Measurements from ENCODE around the gene TRPT1. TPM values are rescaled to one million over a fixed set of nuclear protein-coding genes. Genes with fewer than 3 reads are reported as not detected.

TRPT1 gene
- total RNA-seq, 2 experiments from 2014 or later, result 33.7 to 41.5 TPM

GRCh38 chr11:64268025-64268892 is 42.3 kb upstream of the TRPT1 start:
- Mint-ChIP-seq H3K4me1 (ENCODE audit: low read depth) (peaks cover 21% of the 10 kb centered on the region), H3K27me3 (no peaks in the 10 kb centered on the region), H3K9me3 (no peaks in the 10 kb centered on the region), H3K36me3 (ENCODE audit: low read depth) (peaks cover 8% of the 10 kb centered on the region), H3K4me3 (peak overlapping the region; percentile 96), H3K27ac (peak overlapping the region; percentile 95)
- intact Hi-C loops (cut with micrococcal nuclease), result no loop called here
- no peak for ATAC-seq
- ChIA-PET CTCF (interaction anchor here (1.2 to 6.1 kb wide), 9 partner anchors 16 to 87 kb away, joined by 3 to 77 read pairs (median 5); partner anchors contain the start of genes ESRRA, FERMT3 and PLCB3), POLR2A (interaction anchor here (0.9 to 6.6 kb wide), 11 partner anchors 9 to 83 kb away, joined by 3 to 132 read pairs (median 11); partner anchors contain the start of genes BAD, ESRRA, GPR137 and PLCB3)
- DNase-seq, result no peak
- no peak for TF ChIP-seq CTCF (IDR thresholded peaks at IDR 0.05)

GRCh38 chr11:64267207-64267945 is 41.4 kb upstream of the TRPT1 start:
- H3K27ac Mint-ChIP-seq, result peak overlapping the region; percentile 95
- TF ChIP-seq CTCF (IDR thresholded peaks at IDR 0.05), result no peak

GRCh38 chr11:64266339-64266738 is 40.4 kb upstream of the TRPT1 start:
- Mint-ChIP-seq H3K27me3 (no peaks in the 10 kb centered on the region), H3K9me3 (no peaks in the 10 kb centered on the region), H3K4me3 (no peak overlapping the region), H3K36me3 (ENCODE audit: low read depth) (peaks cover 10% of the 10 kb centered on the region), H3K4me1 (ENCODE audit: low read depth) (peaks cover 15% of the 10 kb centered on the region), H3K27ac (peak overlapping the region; percentile 20)
- DNase-seq (no peak), ATAC-seq (no peak)
- CTCF ChIA-PET, result interaction anchor here (5.3 kb wide), 1 partner anchor 62 kb away, joined by 22 read pairs; no protein-coding TSS in a partner anchor
- POLR2A ChIA-PET, result interaction anchor here (6.6 kb wide), 1 partner anchor 18 kb away, joined by 132 read pairs; the partner anchor contains the start of genes PLCB3 and PPP1R14B
- intact Hi-C loops (cut with micrococcal nuclease), result no loop called here
- TF ChIP-seq CTCF (IDR thresholded peaks at IDR 0.05), result no peak

More at GRCh38 chr11:64267207-64267945, 41.4 kb upstream of the TRPT1 start:
- no peak for DNase-seq
- H3K4me3 Mint-ChIP-seq, result peak overlapping the region; percentile 96
- intact Hi-C loops (cut with micrococcal nuclease), result no loop called here
- ChIA-PET POLR2A (interaction anchor here (0.9 to 6.6 kb wide), 5 partner anchors 8 to 57 kb away, joined by 3 to 132 read pairs (median 11); partner anchors contain the start of genes BAD, PLCB3 and PPP1R14B), CTCF (interaction anchor here (1.2 to 6.1 kb wide), 6 partner anchors 15 to 88 kb away, joined by 3 to 77 read pairs (median 8); partner anchors contain the start of genes ESRRA and PLCB3)
- no peaks in the 10 kb centered on the region for H3K9me3 Mint-ChIP-seq
- ATAC-seq, result no peak
- peaks cover 10% of the 10 kb centered on the region for H3K36me3 Mint-ChIP-seq (ENCODE audit: low read depth)
- H3K27me3 Mint-ChIP-seq, result no peaks in the 10 kb centered on the region
- H3K4me1 Mint-ChIP-seq (ENCODE audit: low read depth), result peaks cover 20% of the 10 kb centered on the region

- no peak for TF ChIP-seq CTCF (IDR thresholded peaks at IDR 0.05)
- peaks cover 10% of the 10 kb centered on the region for H3K36me3 Mint-ChIP-seq (ENCODE audit: low read depth)
- intact Hi-C loops (cut with micrococcal nuclease), result no loop called here
- ATAC-seq, result no peak
- peak overlapping the region; percentile 20 for H3K27ac Mint-ChIP-seq
- no peak for DNase-seq
- no peaks in the 10 kb centered on the region for H3K9me3 Mint-ChIP-seq
- H3K27me3 Mint-ChIP-seq, result no peaks in the 10 kb centered on the region
- no peak overlapping the region for H3K4me3 Mint-ChIP-seq
- peaks cover 15% of the 10 kb centered on the region for H3K4me1 Mint-ChIP-seq (ENCODE audit: low read depth)
- ChIA-PET POLR2A (interaction anchor here (1.0 to 1.5 kb wide), 2 partner anchors 15 to 51 kb away, joined by 3 to 4 read pairs; partner anchors contain the start of gene PLCB3), CTCF (interaction anchor here (1.1 to 5.3 kb wide), 3 partner anchors 15 to 61 kb away, joined by 8 to 22 read pairs (median 10); partner anchors contain the start of gene CATSPERZ)
These were observed 39.5 kb upstream of the TRPT1 start for GRCh38 chr11:64265176-64266160.

Data from activated CD8-positive, alpha-beta T cell treated with anti-CD3 and anti-CD28 coated beads for 36 hours (primary cell).